GM18498 (cell line): Measurements from ENCODE around the gene CPSF4.
A peak's percentile ranks its signal among the peaks of the same experiment; 100 is the strongest.
"Not testable (repeated sequence)": the region's sequence is repeated elsewhere in the genome, so short reads cannot be mapped to it uniquely, and the experiment has no call there.

Experiments
- ATAC-seq: cut with Tn5 transposase; IDR thresholded peaks from one replicate; pipeline ENCODE4 v1.9.1; 2021; ENCODE audit warnings: mild to moderate bottlenecking, moderate library complexity; ENCODE audit not compliant: unreplicated experiment

Gene CPSF4

DNA sequence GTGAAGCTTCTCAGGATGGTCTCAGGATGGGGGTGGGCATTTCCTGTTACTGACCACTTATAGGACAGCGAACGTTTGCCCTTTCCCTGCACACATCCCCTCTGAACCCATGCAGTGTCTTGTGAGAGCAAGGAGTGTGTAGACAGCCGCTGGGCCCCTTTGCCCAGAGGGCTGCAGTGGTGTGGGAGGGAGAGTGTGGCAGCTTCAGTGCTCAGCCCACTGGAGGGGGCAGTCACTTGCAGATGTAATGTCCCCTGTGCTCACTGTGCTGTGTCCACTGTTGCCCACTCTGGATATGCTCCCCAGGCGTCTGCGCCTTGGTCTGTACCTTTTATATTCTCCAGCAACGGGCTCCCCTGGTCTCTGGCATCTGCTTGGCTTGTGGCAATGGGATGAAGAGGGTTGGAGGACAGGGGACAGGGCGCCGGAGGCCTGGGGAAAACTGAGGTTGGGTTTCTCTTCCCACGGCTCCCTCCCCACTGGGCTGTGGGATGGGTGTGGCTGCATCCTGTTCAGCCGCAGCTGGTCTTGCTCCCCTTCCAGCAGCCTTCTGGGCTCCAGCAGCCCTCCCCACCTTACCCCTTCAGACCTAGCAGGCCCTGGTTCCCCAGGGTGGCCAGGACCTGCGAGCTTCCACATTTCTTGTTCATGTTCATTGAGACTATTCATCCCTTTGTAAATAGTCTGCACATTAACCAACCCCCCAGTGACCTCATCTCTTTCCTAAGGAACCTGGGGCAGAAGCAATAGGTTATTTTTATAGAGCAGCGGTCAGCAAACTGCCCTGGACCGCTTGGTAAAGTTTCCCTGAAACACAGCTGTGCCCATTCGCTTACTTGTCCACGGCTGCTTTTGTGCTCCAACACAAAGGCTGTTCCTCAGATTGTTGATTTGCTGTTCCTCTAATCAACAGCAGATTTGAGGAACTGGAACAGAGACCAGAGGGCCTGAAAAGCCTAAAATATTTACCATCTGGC, 40.0 kb downstream of the CPSF4 start:
- no peak for ATAC-seq

- no peak for ATAC-seq
These were observed 46.4 kb downstream of the CPSF4 start for GRCh38 chr7:99485094-99485493.

DNA sequence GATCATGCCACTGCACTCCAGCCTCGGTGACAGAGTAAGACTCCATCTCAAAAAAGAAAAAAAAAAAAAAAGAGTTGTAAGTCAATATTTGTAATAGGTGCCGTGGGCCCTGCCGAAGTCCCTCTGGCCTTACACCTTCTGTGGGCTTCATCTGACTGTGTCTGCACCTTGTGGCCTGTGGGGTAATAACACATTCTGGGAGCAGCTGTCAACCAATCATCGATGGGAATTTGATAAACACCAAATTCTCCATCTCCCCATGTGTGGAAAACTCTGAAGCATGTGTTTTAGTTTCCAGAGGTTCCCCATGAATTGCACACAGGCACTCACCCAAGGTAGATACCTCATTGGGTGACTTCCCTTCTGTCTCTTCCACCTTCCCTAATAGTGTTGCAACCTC, 50.5 kb downstream of the CPSF4 start:
- no peak for ATAC-seq

DNA sequence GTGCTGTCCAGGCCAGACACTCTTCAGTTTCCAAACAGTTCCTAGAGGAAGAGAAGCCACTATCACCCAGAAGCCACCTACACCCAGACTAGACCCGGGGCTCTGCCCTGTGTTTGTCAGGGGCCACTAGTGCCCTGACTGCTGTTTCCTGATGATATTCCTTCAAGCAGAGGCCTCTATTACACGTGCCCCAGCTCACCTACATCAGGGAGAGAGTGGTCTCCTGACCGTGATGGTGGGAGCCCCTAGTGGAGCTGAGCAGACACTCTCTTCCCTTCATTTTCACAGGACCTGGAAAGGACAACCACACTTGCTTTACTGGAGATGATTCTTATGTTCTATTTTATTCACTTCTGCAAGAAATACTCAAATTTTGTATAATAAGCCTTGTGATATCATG, 52.1 kb downstream of the CPSF4 start:
- no peak for ATAC-seq

- no peak for ATAC-seq
These were observed 55.1 kb downstream of the CPSF4 start for GRCh38 chr7:99493823-99494222.

- no peak for ATAC-seq
These were observed 59.2 kb downstream of the CPSF4 start for GRCh38 chr7:99497766-99498545.

- ATAC-seq: no peak
These were observed 59.8 kb downstream of the CPSF4 start for GRCh38 chr7:99498546-99498944.

DNA sequence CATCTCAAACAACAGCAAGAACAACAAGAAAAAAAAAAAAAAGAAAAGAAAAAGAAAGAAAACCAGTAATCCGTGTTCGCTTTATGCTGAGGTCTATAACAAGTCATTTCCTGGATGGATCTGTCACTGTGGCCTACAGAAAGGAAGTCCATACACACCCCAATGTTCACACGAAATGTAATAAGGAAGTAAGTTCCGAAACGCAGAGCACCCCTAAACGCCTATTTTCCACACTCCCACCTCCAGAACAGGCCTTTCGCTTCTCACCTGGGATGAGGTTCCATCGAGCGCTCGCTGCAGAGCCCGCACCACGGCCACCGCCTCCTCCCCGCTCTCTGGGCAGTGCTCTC, 60.6 kb downstream of the CPSF4 start:
- peak; percentile 8 for ATAC-seq

DNA sequence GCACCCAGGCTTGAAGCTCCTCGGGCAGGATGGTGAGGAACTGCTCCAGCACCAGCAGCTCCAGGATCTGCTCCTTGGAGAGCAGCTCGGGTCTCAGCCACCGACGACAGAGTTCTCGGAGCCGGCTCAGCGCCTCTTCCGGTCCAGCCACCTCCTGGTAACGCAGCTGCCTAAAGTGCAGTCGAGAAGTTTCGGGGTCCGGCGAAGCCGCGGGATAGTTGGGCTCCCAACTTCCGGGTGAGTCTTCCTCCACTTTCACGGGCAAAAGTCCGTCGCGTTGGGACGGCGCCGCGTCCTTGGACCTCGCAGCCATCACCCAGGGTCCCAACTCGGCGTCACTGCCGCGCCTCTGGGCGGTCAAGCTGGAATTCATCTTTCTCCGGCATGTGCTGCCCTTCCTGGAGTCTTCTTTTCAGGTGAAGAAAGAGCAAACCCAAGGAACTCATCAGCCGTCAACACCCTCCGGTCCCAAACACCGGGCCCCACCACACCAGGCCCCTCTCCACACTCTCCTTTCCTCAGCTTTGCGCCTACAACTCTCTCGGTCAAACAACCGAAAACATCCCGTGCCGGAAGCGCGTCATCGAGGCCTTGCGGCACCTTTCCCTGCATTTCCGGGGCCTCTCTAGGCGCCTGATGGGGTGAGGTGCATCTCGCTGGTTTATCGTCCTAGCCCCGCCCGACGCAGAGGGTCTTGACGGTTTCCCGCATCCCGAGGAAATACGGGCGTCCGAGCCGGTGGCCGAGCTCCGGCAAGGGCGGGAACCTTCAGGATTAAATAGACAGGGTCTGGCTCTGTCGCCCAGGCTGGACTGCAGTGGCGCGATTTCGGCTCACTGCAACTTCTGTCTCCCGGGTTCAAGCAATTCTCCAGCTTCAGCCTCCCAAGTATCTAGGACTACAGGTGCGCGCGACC, 61.2 kb downstream of the CPSF4 start, which contains the start of gene ZNF394:
TSS of gene ZNF394 (minus strand) at position 561 of the 916 bp plus-strand sequence. CDS start at position 373, 188 bp downstream.
- ATAC-seq: peak; percentile 41

DNA sequence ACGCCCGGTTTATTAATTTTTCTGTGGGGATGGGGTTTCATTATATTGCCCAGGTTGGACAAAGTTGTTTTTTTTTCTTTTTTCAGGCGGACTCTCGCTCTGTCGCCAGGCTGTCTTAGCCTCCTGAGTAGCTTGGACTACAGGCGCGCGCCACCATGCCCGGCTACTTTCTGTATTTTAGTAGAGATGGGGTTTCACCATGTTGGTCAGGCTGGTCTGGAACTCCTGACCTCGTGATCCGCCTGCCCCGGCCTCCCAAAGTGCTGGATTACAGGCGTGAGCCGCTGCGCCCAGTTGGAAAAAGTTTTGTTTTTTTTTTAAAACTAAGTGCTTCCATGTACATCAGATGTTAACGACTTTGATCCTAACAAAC, 61.9 kb downstream of the CPSF4 start:
- no peak for ATAC-seq

DNA sequence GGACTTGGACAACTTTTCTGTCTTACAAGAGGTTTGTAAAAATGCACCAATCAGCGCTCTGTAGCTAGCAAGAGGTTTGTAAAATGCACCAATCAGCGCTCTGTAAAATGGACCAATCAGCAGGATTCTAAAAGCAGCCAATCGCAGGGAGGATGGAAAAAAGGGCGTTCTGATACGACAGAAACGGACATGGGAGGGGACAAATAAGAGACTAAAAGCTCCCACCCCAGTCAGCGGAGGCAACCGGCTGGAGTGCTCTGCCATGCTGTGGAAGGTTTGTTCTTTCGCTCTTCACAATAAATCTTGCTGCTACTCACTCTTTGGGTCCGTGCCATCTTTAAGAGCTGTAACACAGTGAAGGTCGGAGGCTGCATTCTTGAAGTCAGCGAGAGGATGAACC, 62.5 kb downstream of the CPSF4 start:
- not testable (repeated sequence) for ATAC-seq

DNA sequence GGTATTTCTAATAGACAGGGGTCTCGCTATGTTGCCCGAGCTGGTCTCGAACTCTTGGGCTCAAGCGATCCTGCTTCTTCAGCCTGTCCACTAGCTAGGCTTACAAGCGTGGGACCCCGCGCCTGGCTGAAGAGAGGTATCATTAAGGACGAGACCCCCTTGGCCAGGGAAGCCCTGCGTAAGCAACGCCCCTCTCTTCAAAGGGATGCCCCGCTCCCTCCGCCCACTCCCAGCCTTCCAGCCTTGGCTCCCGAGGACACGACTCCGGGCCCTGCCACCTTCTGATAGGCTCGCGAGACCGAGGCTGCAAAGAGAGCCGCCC, 65.5 kb downstream of the CPSF4 start:
- ATAC-seq: no peak

DNA sequence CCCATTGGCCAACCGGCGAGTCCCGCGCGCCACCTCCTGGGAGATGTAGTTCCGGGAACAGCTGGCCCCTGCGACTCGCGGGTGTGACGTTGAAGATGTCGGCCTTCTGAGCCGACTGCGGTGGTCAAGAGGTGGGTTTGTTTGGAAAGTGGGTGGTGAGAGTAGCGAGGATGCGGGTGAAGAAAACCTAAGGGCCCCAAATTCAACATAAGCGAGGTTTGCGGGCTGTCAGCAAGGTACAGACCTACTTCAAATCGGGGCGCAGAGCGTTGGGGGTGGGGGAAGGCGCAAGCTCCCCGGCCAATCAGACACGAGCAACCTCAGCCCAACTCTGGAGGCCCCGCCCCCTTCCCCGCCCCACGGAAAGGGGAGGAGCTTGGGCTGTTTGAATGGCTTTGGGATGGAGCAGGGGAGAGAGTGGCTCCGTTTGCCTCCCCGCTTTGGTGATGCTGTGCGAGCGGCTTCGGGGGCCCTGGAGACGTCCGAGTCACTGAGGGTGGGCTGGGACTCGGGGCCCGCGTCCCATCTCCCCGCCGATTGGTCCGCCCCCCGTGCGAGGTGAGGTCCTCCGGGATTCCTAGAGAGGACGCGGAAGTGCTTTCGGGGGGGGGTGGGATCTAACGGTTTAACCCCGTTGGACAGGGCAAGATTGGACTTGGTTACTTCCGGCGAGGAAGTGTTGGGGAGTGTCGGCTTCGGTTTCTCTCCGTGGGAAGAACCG, 66.0 kb downstream of the CPSF4 start, which contains the start of gene ZKSCAN5:
TSS of gene ZKSCAN5 (plus strand) at position 60 of the 721 bp plus-strand sequence. CDS start 1,383 bp downstream, outside the sequence.
- peak; percentile 82 for ATAC-seq

DNA sequence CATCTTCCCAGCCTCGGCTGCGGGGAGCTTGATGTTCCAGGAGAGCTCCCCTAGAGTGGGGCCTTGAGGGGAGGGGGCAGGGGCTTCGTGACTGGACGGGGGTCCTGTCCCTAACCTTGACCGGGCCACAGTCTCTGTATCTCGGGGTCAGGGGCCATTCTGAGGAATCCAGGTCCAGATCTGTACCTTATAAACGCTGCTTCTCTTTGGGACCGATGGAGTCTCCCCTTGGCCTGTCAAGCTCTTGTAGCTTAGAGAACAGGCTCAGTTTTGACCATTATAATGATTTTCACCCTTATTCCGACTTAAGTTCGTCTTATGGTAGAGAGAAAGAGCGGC, 66.5 kb downstream of the CPSF4 start:
- ATAC-seq: peak; percentile 8
